IMR-90 (cell line): Measurements from ENCODE around the gene NAA80.

ENCODE experiments used
- BHLHE40 ChIP-seq: fragments of 150-350 bp; IDR thresholded peaks from 2 replicates; pipeline ENCODE4 v1.6.1; 2016; ENCODE audit warnings: mild to moderate bottlenecking, low read depth, low read length
- CEBPB ChIP-seq: IDR thresholded peaks from 2 replicates; pipeline ENCODE4 v1.6.1; 2012; ENCODE audit warnings: low read depth, low read length, improper control_type of control experiment
- CHD1 ChIP-seq: IDR thresholded peaks from 2 replicates; pipeline ENCODE4 v1.6.1; 2012; ENCODE audit warnings: low read depth, low read length, improper control_type of control experiment
- CTCF ChIP-seq: conservative IDR thresholded peaks from 2 replicates; pipeline ENCODE4 v1.5.1; 2012; ENCODE audit warnings: mild to moderate bottlenecking, low read depth, low read length, improper control_type of control experiment
- ELK1 ChIP-seq: fragments of 150-350 bp; IDR thresholded peaks from 2 replicates; pipeline ENCODE4 v1.6.1; 2016; ENCODE audit warnings: low read depth, mild to moderate bottlenecking, low read length, moderate library complexity, borderline replicate concordance
- FOS ChIP-seq: fragments of 150-350 bp; IDR thresholded peaks from 2 replicates; pipeline ENCODE4 v1.6.1; 2016; ENCODE audit warnings: low read depth, low read length
- NFE2L2 ChIP-seq: fragments of 150-350 bp; IDR thresholded peaks from 2 replicates; pipeline ENCODE4 v1.6.1; 2016; ENCODE audit warnings: low read depth, mild to moderate bottlenecking, low read length
- POLR2A ChIP-seq: IDR thresholded peaks from 2 replicates; pipeline ENCODE4 v1.6.1; 2012; ENCODE audit warnings: mild to moderate bottlenecking, low read depth, low read length
- RAD21 ChIP-seq: IDR thresholded peaks from 2 replicates; pipeline ENCODE4 v1.6.1; 2012; ENCODE audit warnings: low read length, improper control_type of control experiment
- RCOR1 ChIP-seq: IDR thresholded peaks from 2 replicates; pipeline ENCODE4 v1.6.1; 2012; ENCODE audit warnings: mild to moderate bottlenecking, low read length, improper control_type of control experiment; ENCODE audit not compliant: insufficient replicate concordance
- SMC3 ChIP-seq: fragments of 150-350 bp; IDR thresholded peaks from 2 replicates; pipeline ENCODE4 v1.6.1; 2016; ENCODE audit warnings: low read depth, mild to moderate bottlenecking, antibody characterized with exemption, low read length, moderate library complexity
- USF2 ChIP-seq: fragments of 150-350 bp; IDR thresholded peaks from 2 replicates; pipeline ENCODE4 v1.6.1; 2017; ENCODE audit warnings: mild to moderate bottlenecking, antibody characterized with exemption, low read length, low read depth

GRCh38 chr3:50271314-50271936 lies 27.8 kb downstream of the NAA80 start:
- TF ChIP-seq CTCF, result no peak
- TF ChIP-seq NFE2L2, result no peak
- no peak for TF ChIP-seq USF2
- no peak for TF ChIP-seq RAD21
- TF ChIP-seq POLR2A, result no peak
- no peak for TF ChIP-seq SMC3
- TF ChIP-seq FOS, result no peak
- no peak for TF ChIP-seq CEBPB
- no peak for TF ChIP-seq CHD1
- TF ChIP-seq ELK1, result no peak
- no peak for TF ChIP-seq RCOR1
- TF ChIP-seq BHLHE40, result no peak
